ENCODE results near the gene FAAP20. TPM values are rescaled to one million over a fixed set of nuclear protein-coding genes. Genes with fewer than 3 reads are reported as not detected.

FAAP20 gene
- polyA plus RNA-seq, 1 donor from 2014 or later = 45.3 TPM

GRCh38 chr1:2165646-2166045 lies 28.9 kb downstream of the FAAP20 start:
- no peak for TF ChIP-seq EZH2 (IDR thresholded peaks at IDR 0.05; ENCODE audit: borderline replicate concordance, insufficient read depth, low read length, poor library complexity, severe bottlenecking)
- no peak for TF ChIP-seq SMC3 (conservative IDR thresholded peaks at IDR 0.05; ENCODE audit: poor library complexity)
- no peak for TF ChIP-seq POLR2AphosphoS5 (IDR thresholded peaks at IDR 0.05)
- TF ChIP-seq REST (IDR thresholded peaks at IDR 0.05; ENCODE audit: borderline replicate concordance) = no peak
- no peak for TF ChIP-seq TAF1 (IDR thresholded peaks at IDR 0.05; ENCODE audit: low read depth)
- no peak for TF ChIP-seq EP300 (conservative IDR thresholded peaks at IDR 0.05; ENCODE audit: poor library complexity, severe bottlenecking)
- TF ChIP-seq MXI1 (conservative IDR thresholded peaks at IDR 0.05; ENCODE audit: poor library complexity, severe bottlenecking) = no peak
- no peak for TF ChIP-seq CTCF (IDR thresholded peaks at IDR 0.05; ENCODE audit: poor library complexity, severe bottlenecking)
- TF ChIP-seq RAD21 (conservative IDR thresholded peaks at IDR 0.05) = no peak

GRCh38 chr1:2163205-2163604 lies 31.4 kb downstream of the FAAP20 start:
- H3K27ac ChIP-seq (ENCODE audit: low read length) = no peak overlapping the region
- H3K9ac ChIP-seq (ENCODE audit: low read length) = no peak overlapping the region
- no peak overlapping the region for H3K4me3 ChIP-seq (ENCODE audit: low read length)
- no peaks in the 10 kb centered on the region for H3K9me2 ChIP-seq (ENCODE audit: insufficient read depth, low read length)
- no peaks in the 10 kb centered on the region for H3K36me3 ChIP-seq (ENCODE audit: insufficient read depth, low read length)
- no peaks in the 10 kb centered on the region for H3F3A ChIP-seq (ENCODE audit: insufficient read depth, low read length, poor library complexity, severe bottlenecking)
- H3K27me3 ChIP-seq (ENCODE audit: insufficient read depth, low read depth, low read length) = no peaks in the 10 kb centered on the region
- no peaks in the 10 kb centered on the region for H3K79me2 ChIP-seq (replicated peaks; ENCODE audit: insufficient read depth, low read length)
- H3K9me3 ChIP-seq (ENCODE audit: low read length) = no peaks in the 10 kb centered on the region
- H3K4me2 ChIP-seq (ENCODE audit: low read length) = no peak overlapping the region
- H2AFZ ChIP-seq (ENCODE audit: low read depth, low read length) = no peak overlapping the region
- TF ChIP-seq TAF1 (IDR thresholded peaks at IDR 0.05; ENCODE audit: low read depth) = no peak
- TF ChIP-seq REST (IDR thresholded peaks at IDR 0.05; ENCODE audit: borderline replicate concordance) = no peak
- TF ChIP-seq CTCF (IDR thresholded peaks at IDR 0.05; ENCODE audit: poor library complexity, severe bottlenecking) = no peak
- TF ChIP-seq RAD21 (conservative IDR thresholded peaks at IDR 0.05) = no peak
- TF ChIP-seq EP300 (conservative IDR thresholded peaks at IDR 0.05; ENCODE audit: poor library complexity, severe bottlenecking) = no peak
- TF ChIP-seq EZH2 (IDR thresholded peaks at IDR 0.05; ENCODE audit: borderline replicate concordance, insufficient read depth, low read length, poor library complexity, severe bottlenecking) = no peak
- no peak for TF ChIP-seq MXI1 (conservative IDR thresholded peaks at IDR 0.05; ENCODE audit: poor library complexity, severe bottlenecking)
- no peaks in the 10 kb centered on the region for H4K20me1 ChIP-seq (ENCODE audit: insufficient read depth)

More at GRCh38 chr1:2165646-2166045, 28.9 kb downstream of the FAAP20 start:
- Histone ChIP-seq H4K20me1 (ENCODE audit: insufficient read depth) (no peaks in the 10 kb centered on the region), H3K36me3 (ENCODE audit: insufficient read depth, low read length) (no peaks in the 10 kb centered on the region), H3F3A (ENCODE audit: insufficient read depth, low read length, poor library complexity, severe bottlenecking) (no peaks in the 10 kb centered on the region), H3K27me3 (ENCODE audit: insufficient read depth, low read depth, low read length) (no peaks in the 10 kb centered on the region), H3K9me3 (ENCODE audit: low read length) (no peaks in the 10 kb centered on the region), H3K9me2 (ENCODE audit: insufficient read depth, low read length) (no peaks in the 10 kb centered on the region), H2AFZ (ENCODE audit: low read depth, low read length) (no peak overlapping the region), H3K9ac (ENCODE audit: low read length) (no peak overlapping the region), H3K4me2 (ENCODE audit: low read length) (no peak overlapping the region), H3K79me2 (replicated peaks; ENCODE audit: insufficient read depth, low read length) (no peaks in the 10 kb centered on the region), H3K4me3 (ENCODE audit: low read length) (no peak overlapping the region), H3K27ac (ENCODE audit: low read length) (no peak overlapping the region)
